ENCODE data around the gene MYO1D. TPM values are rescaled to one million over a fixed set of nuclear protein-coding genes. Genes with fewer than 3 reads are reported as not detected.

Gene MYO1D
- total RNA-seq, 1 experiment from 2014 or later: 29.9 TPM

DNA sequence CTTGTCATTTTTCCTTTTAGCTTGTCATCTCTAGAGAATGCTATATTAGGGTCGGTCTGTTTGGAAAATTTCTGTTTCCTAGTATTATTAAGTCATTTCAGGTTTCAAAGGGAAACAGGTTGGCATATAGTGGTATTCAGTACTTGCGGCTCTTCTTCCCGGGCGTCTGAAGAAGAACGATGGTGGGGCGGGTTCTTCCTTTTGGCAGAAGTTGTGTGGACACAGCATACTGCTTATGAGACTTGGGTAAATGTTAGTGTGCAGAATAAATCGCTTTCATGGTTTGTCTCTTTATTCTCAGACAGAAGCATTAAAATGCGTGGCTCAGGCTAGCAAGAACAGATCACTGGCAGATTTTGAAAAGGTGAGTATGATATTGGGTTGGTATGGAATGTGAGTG is 399.7 kb downstream of the MYO1D start:
- Mint-ChIP-seq H3K4me1 (peaks cover 11% of the 10 kb centered on the region), H3K9me3 (no peaks in the 10 kb centered on the region), H3K36me3 (peaks cover 80% of the 10 kb centered on the region), H3K4me3 (no peak overlapping the region), H3K27ac (no peak overlapping the region), H3K27me3 (ENCODE audit: low read depth) (no peaks in the 10 kb centered on the region)
- ChIA-PET POLR2A (no interaction called here), CTCF (interaction anchor here (1.1 to 1.5 kb wide), 3 partner anchors 13 to 33 kb away, joined by 3 to 6 read pairs (median 3); partner anchors contain the start of gene PSMD11)
- TF ChIP-seq, protein P1, sequence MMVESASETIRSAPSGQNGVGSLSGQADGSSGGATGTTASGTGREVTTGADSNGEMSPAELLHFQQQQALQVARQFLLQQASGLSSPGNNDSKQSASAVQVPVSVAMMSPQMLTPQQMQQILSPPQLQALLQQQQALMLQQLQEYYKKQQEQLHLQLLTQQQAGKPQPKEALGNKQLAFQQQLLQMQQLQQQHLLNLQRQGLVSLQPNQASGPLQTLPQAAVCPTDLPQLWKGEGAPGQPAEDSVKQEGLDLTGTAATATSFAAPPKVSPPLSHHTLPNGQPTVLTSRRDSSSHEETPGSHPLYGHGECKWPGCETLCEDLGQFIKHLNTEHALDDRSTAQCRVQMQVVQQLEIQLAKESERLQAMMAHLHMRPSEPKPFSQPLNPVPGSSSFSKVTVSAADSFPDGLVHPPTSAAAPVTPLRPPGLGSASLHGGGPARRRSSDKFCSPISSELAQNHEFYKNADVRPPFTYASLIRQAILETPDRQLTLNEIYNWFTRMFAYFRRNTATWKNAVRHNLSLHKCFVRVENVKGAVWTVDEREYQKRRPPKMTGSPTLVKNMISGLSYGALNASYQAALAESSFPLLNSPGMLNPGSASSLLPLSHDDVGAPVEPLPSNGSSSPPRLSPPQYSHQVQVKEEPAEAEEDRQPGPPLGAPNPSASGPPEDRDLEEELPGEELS (CRISPR knock-in tag; IDR thresholded peaks at IDR 0.05): no peak
- TF ChIP-seq, protein P2, sequence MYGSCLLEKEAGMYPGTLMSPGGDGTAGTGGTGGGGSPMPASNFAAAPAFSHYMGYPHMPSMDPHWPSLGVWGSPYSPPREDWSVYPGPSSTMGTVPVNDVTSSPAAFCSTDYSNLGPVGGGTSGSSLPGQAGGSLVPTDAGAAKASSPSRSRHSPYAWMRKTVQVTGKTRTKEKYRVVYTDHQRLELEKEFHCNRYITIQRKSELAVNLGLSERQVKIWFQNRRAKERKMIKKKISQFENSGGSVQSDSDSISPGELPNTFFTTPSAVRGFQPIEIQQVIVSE (CRISPR knock-in tag; IDR thresholded peaks at IDR 0.05; ENCODE audit: borderline replicate concordance): no peak
- TF ChIP-seq, protein P3, sequence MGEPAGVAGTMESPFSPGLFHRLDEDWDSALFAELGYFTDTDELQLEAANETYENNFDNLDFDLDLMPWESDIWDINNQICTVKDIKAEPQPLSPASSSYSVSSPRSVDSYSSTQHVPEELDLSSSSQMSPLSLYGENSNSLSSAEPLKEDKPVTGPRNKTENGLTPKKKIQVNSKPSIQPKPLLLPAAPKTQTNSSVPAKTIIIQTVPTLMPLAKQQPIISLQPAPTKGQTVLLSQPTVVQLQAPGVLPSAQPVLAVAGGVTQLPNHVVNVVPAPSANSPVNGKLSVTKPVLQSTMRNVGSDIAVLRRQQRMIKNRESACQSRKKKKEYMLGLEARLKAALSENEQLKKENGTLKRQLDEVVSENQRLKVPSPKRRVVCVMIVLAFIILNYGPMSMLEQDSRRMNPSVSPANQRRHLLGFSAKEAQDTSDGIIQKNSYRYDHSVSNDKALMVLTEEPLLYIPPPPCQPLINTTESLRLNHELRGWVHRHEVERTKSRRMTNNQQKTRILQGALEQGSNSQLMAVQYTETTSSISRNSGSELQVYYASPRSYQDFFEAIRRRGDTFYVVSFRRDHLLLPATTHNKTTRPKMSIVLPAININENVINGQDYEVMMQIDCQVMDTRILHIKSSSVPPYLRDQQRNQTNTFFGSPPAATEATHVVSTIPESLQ (CRISPR knock-in tag; IDR thresholded peaks at IDR 0.05): no peak
- TF ChIP-seq, protein P4, sequence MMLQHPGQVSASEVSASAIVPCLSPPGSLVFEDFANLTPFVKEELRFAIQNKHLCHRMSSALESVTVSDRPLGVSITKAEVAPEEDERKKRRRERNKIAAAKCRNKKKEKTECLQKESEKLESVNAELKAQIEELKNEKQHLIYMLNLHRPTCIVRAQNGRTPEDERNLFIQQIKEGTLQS (CRISPR knock-in tag; conservative IDR thresholded peaks at IDR 0.05): no peak
- no peak for TF ChIP-seq RELA (CRISPR knock-in tag; IDR thresholded peaks at IDR 0.05; ENCODE audit: borderline replicate concordance)
- TF ChIP-seq MXD4 (CRISPR knock-in tag; IDR thresholded peaks at IDR 0.05; ENCODE audit: borderline replicate concordance): no peak
- no peak for TF ChIP-seq TP53 (CRISPR knock-in tag; IDR thresholded peaks at IDR 0.05)
- no peak for TF ChIP-seq FOXJ3 (CRISPR knock-in tag; IDR thresholded peaks at IDR 0.05; ENCODE audit: borderline replicate concordance)
- TF ChIP-seq ZNF396 (CRISPR knock-in tag; IDR thresholded peaks at IDR 0.05; ENCODE audit: borderline replicate concordance): no peak
- ATAC-seq (no peak), DNase-seq (ENCODE audit: low spot score) (no peak)

DNA sequence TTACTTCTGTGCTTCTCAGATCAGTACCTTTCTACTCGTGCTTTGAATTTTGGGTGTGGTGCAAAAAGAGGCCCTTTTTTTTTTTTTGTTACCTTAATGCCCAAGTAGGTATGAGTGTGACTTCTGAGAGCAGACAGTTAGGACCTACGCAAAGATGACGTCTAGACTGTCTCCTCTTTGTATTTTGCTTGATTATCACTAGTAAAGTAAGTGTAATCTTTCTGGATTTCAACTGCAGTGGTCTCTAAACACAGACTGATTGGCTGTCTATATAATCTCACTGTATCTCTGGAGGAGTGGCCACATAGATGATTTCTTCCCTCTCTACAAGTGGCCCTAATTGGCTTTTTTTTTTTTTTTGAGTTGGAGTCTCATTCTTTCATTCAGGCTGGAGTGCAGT is 401.7 kb downstream of the MYO1D start:
- Mint-ChIP-seq H3K36me3 (peaks cover 85% of the 10 kb centered on the region), H3K9me3 (no peaks in the 10 kb centered on the region), H3K27me3 (ENCODE audit: low read depth) (no peaks in the 10 kb centered on the region), H3K4me1 (peaks cover 11% of the 10 kb centered on the region), H3K4me3 (no peak overlapping the region), H3K27ac (no peak overlapping the region)
- CTCF ChIA-PET: no interaction called here
- TF ChIP-seq TCF7 (CRISPR knock-in tag; IDR thresholded peaks at IDR 0.05; ENCODE audit: low read depth) (no peak), MXD4 (CRISPR knock-in tag; IDR thresholded peaks at IDR 0.05; ENCODE audit: borderline replicate concordance) (no peak), NFYB (CRISPR knock-in tag; conservative IDR thresholded peaks at IDR 0.05; ENCODE audit: low read depth) (no peak)
- POLR2A ChIA-PET: no interaction called here
- ATAC-seq: no peak
- DNase-seq (ENCODE audit: low spot score): no peak

DNA sequence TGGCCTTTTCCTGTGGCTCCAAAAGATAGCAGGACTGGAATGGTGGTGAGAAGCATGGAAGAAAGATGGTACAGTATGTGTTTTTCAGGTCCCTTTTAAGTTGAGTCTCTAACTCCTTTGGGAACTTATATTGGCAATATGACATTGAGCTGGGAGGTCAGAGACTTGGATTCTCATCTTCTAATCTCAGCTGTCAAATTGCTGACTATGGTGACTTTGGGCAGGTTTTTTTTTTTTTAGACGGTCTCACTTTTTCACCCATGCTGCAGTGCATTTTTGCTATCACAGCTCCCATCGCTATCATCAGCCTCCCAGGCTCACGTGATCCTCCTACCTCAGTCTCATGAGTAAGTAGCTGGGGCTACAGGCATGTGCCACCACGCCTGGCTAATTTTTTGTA is 405.3 kb downstream of the MYO1D start:
- POLR2A ChIA-PET: no interaction called here
- H3K9me3 Mint-ChIP-seq: no peaks in the 10 kb centered on the region

More for the DNA sequence above, 405.3 kb downstream of the MYO1D start:
- CTCF ChIA-PET: interaction anchor here (1.5 to 1.6 kb wide), 2 partner anchors 10 to 27 kb away, joined by 5 to 6 read pairs; partner anchors contain the start of gene PSMD11
- no peak for DNase-seq (ENCODE audit: low spot score)
- Mint-ChIP-seq H3K27me3 (ENCODE audit: low read depth) (no peaks in the 10 kb centered on the region), H3K36me3 (peaks cover 81% of the 10 kb centered on the region), H3K4me1 (no peaks in the 10 kb centered on the region), H3K4me3 (no peak overlapping the region), H3K27ac (no peak overlapping the region)
- ATAC-seq: no peak
- no peak for TF ChIP-seq ZNF263 (CRISPR knock-in tag; IDR thresholded peaks at IDR 0.05; ENCODE audit: low read depth)
- TF ChIP-seq, protein P5, sequence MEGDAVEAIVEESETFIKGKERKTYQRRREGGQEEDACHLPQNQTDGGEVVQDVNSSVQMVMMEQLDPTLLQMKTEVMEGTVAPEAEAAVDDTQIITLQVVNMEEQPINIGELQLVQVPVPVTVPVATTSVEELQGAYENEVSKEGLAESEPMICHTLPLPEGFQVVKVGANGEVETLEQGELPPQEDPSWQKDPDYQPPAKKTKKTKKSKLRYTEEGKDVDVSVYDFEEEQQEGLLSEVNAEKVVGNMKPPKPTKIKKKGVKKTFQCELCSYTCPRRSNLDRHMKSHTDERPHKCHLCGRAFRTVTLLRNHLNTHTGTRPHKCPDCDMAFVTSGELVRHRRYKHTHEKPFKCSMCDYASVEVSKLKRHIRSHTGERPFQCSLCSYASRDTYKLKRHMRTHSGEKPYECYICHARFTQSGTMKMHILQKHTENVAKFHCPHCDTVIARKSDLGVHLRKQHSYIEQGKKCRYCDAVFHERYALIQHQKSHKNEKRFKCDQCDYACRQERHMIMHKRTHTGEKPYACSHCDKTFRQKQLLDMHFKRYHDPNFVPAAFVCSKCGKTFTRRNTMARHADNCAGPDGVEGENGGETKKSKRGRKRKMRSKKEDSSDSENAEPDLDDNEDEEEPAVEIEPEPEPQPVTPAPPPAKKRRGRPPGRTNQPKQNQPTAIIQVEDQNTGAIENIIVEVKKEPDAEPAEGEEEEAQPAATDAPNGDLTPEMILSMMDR (IDR thresholded peaks at IDR 0.05): no peak
